Omental fat pad (tissue), 4 donors: ENCODE results near the gene ARHGAP12. TPM values are rescaled to one million over a fixed set of nuclear protein-coding genes. Genes with fewer than 3 reads are reported as not detected.

ENCODE experiments used
- ATAC-seq: fragments of 150-250 bp; one replicate; pipeline ENCODE4 v1.9.1; 2016; ENCODE audit warnings: mild to moderate bottlenecking, moderate library complexity; ENCODE audit not compliant: low FRiP score
- DNase-seq: peaks from one replicate; pipeline ENCODE4 v3.0.0-alpha.2; 2019; ENCODE audit warnings: low spot score
- total RNA-seq, 4 donors: library from RNA; depleted of rRNA; stranded (reverse); fragments of >200 nt; gene quantifications; one replicate each; pipeline ENCODE4 v1.1.0, GENCODE V29; 2016
- TF ChIP-seq, protein P1 (sequence below), 3 donors: fragments of 450-650 bp; IDR thresholded peaks; one replicate each; pipeline ENCODE4 v1.5.1; 2016 to 2017; ENCODE audit warnings: antibody characterized with exemption in 3 of 3, mild to moderate bottlenecking in 3 of 3, moderate library complexity in 2 of 3

ARHGAP12 gene
- total RNA-seq, 4 donors from 2014 or later, result 20.4 to 47.4 (median 33.1) TPM

GRCh38 chr10:31761156-31761555, 167.5 kb downstream of the ARHGAP12 start:
- ATAC-seq (no peak), DNase-seq (no peak)

GRCh38 chr10:31760674-31761081, 168.0 kb downstream of the ARHGAP12 start:
- no peak for DNase-seq
- ATAC-seq, result peak; percentile 4
- TF ChIP-seq, protein P1, sequence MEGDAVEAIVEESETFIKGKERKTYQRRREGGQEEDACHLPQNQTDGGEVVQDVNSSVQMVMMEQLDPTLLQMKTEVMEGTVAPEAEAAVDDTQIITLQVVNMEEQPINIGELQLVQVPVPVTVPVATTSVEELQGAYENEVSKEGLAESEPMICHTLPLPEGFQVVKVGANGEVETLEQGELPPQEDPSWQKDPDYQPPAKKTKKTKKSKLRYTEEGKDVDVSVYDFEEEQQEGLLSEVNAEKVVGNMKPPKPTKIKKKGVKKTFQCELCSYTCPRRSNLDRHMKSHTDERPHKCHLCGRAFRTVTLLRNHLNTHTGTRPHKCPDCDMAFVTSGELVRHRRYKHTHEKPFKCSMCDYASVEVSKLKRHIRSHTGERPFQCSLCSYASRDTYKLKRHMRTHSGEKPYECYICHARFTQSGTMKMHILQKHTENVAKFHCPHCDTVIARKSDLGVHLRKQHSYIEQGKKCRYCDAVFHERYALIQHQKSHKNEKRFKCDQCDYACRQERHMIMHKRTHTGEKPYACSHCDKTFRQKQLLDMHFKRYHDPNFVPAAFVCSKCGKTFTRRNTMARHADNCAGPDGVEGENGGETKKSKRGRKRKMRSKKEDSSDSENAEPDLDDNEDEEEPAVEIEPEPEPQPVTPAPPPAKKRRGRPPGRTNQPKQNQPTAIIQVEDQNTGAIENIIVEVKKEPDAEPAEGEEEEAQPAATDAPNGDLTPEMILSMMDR (IDR thresholded peaks at IDR 0.05), result no peak

More at GRCh38 chr10:31761156-31761555, 167.5 kb downstream of the ARHGAP12 start:
- TF ChIP-seq, protein P1 (IDR thresholded peaks at IDR 0.05), result no peak

GRCh38 chr10:31759799-31760626, 168.6 kb downstream of the ARHGAP12 start:
- DNase-seq (peak; percentile 86), ATAC-seq (peak; percentile 95)
- TF ChIP-seq, protein P1 (IDR thresholded peaks at IDR 0.05), result no peak

GRCh38 chr10:31759124-31759798, 169.4 kb downstream of the ARHGAP12 start:
- DNase-seq (peak; percentile 42), ATAC-seq (no peak)
- TF ChIP-seq, protein P1 (IDR thresholded peaks at IDR 0.05), result no peak

DNA sequence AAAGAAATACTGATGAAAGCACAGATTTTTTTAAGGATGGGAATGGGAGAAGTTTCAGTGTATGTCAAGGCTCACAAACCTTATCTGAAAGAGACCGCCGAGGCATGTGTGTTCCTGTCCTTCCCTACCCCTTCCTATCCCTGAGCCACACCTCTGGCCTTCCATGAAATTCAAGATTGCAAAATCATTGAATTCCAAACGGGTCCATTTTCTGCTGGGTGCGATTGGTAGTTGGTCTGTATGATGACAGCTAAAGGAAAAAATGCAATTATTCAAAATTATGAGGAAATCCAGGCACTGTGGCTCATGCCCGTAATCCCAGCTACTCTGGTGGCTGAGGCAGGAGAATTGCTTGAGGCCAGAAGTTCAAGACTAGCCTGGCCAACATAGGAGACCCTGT, 170.1 kb downstream of the ARHGAP12 start:
- ATAC-seq, result peak; percentile 5
- no peak for DNase-seq
- TF ChIP-seq, protein P1 (IDR thresholded peaks at IDR 0.05), result no peak

- DNase-seq (no peak), ATAC-seq (no peak)
- TF ChIP-seq, protein P1 (IDR thresholded peaks at IDR 0.05), result no peak
Measured at GRCh38 chr10:31757831-31758230, 170.8 kb downstream of the ARHGAP12 start.
